Nephron (organoid): ENCODE data around the gene FGG.

Source experiments
- H3K27ac Mint-ChIP-seq, 3 experiments: 2 replicates each; pipeline ENCODE4 v1.8.0; 2020; ENCODE audit warnings: mixed read lengths in 3 of 3, mild to moderate bottlenecking in 2 of 3, moderate library complexity in 1 of 3
- H3K27me3 Mint-ChIP-seq: 2 replicates; pipeline ENCODE4 v1.8.0; 2021; ENCODE audit warnings: low read depth, mild to moderate bottlenecking, moderate library complexity, mixed read lengths
- H3K36me3 Mint-ChIP-seq: 2 replicates; pipeline ENCODE4 v1.8.0; 2020; ENCODE audit warnings: low read depth, mixed read lengths
- H3K4me1 Mint-ChIP-seq: 2 replicates; pipeline ENCODE4 v1.8.0; 2020; ENCODE audit warnings: mixed read lengths
- H3K4me3 Mint-ChIP-seq, 3 experiments: 2 replicates each; pipeline ENCODE4 v1.8.0; 2020; ENCODE audit warnings: mild to moderate bottlenecking in 3 of 3, mixed read lengths in 3 of 3, moderate library complexity in 2 of 3
- H3K9me3 Mint-ChIP-seq: 2 replicates; pipeline ENCODE4 v1.8.0; 2020; ENCODE audit warnings: mixed read lengths
- TF ChIP-seq, protein P1 (sequence below), 3 experiments: fragments of 200-600 bp; sonication (generic); IDR thresholded peaks; one replicate each; pipeline ENCODE4 v1.5.0; 2021; ENCODE audit warnings: antibody characterized with exemption in 3 of 3; ENCODE audit not compliant: unreplicated experiment in 3 of 3

FGG gene

DNA sequence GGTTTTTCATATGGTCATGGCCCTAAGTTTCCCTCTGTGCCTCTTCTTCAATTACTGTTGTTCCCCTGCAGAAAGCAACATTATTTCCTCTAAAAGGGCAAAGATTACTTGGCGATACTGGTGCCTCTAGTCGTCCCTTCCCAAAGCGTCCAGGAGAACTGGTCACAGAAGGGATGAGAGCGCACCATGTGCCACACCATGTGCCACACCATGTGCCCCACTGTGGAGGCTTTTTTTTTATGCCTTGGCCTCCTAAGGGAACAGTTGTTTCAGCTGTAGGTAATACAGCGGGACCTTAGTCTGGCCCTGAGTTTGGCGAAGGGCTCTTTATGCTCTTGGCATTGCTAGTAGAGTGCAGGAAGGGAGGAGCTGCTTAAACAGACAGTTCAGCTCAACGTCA lies 11.5 kb upstream of the FGG start:
- TF ChIP-seq, protein P1, sequence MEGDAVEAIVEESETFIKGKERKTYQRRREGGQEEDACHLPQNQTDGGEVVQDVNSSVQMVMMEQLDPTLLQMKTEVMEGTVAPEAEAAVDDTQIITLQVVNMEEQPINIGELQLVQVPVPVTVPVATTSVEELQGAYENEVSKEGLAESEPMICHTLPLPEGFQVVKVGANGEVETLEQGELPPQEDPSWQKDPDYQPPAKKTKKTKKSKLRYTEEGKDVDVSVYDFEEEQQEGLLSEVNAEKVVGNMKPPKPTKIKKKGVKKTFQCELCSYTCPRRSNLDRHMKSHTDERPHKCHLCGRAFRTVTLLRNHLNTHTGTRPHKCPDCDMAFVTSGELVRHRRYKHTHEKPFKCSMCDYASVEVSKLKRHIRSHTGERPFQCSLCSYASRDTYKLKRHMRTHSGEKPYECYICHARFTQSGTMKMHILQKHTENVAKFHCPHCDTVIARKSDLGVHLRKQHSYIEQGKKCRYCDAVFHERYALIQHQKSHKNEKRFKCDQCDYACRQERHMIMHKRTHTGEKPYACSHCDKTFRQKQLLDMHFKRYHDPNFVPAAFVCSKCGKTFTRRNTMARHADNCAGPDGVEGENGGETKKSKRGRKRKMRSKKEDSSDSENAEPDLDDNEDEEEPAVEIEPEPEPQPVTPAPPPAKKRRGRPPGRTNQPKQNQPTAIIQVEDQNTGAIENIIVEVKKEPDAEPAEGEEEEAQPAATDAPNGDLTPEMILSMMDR (IDR thresholded peaks at IDR 0.05; ENCODE audit: unreplicated experiment in 3 of 3): no peak
- Mint-ChIP-seq H3K27me3 (peaks cover 28% of the 10 kb centered on the region), H3K36me3 (no peaks in the 10 kb centered on the region), H3K27ac (no peak overlapping the region), H3K4me1 (no peaks in the 10 kb centered on the region), H3K9me3 (no peaks in the 10 kb centered on the region), H3K4me3 (no peak overlapping the region)

DNA sequence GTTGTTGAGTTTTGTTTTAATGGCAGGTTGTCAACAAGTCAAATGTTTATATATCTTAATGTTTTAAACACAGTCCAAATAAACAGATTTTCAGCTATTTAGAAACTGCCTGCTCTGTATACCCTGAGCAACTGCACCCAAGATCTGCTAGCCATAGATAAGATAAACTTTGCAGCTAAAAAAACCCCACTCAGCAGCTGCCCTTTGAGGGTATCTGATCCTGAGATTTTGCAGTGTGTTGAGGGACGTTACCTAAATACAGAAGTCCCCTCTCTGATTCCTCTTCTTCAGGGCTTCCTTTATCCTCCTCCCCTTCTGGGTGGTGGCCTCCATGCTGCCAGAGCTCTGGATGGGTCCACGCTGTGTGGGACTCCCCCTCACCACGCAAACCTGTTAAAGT lies 11.0 kb upstream of the FGG start:
- H3K4me3 Mint-ChIP-seq: no peak overlapping the region
- TF ChIP-seq, protein P1 (IDR thresholded peaks at IDR 0.05; ENCODE audit: unreplicated experiment in 3 of 3): no peak
- H3K27ac Mint-ChIP-seq: no peak overlapping the region
- H3K36me3 Mint-ChIP-seq: no peaks in the 10 kb centered on the region
- no peaks in the 10 kb centered on the region for H3K9me3 Mint-ChIP-seq
- H3K4me1 Mint-ChIP-seq: no peaks in the 10 kb centered on the region
- H3K27me3 Mint-ChIP-seq: peaks cover 28% of the 10 kb centered on the region

- TF ChIP-seq, protein P1 (IDR thresholded peaks at IDR 0.05; ENCODE audit: unreplicated experiment in 3 of 3): peak; percentile 62 to 65 (median 64)
- Mint-ChIP-seq H3K4me3 (peak overlapping the region in 1 of 3 experiments; percentile 37), H3K36me3 (no peaks in the 10 kb centered on the region), H3K27ac (peak overlapping the region in 1 of 3 experiments; percentile 60), H3K4me1 (no peaks in the 10 kb centered on the region), H3K9me3 (no peaks in the 10 kb centered on the region), H3K27me3 (peaks cover 28% of the 10 kb centered on the region)
Observed at GRCh38 chr4:154622598-154622997, 10.1 kb upstream of the FGG start.

DNA sequence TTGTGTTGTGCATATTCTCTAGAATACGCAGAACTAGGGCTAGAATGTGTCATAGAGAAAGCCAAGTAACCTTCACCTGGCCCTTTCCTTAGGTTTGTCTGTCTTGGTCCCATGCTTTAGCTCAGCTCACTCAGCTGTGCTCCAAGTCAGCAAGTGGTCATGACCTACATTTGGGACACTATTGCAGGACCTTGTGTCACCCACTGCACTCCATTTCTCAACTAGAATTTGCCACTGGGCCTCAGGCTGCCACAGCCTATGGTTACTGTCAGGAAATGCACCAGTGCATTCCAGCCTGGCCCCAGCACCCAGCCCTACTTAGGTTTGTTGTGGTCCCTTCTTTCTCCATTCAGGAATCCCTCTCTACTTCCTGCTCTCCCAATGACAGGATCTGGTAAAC lies 7.7 kb upstream of the FGG start:
- H3K9me3 Mint-ChIP-seq: no peaks in the 10 kb centered on the region
- H3K4me1 Mint-ChIP-seq: no peaks in the 10 kb centered on the region
- no peak overlapping the region for H3K27ac Mint-ChIP-seq
- TF ChIP-seq, protein P1 (IDR thresholded peaks at IDR 0.05; ENCODE audit: unreplicated experiment in 3 of 3): no peak
- H3K36me3 Mint-ChIP-seq: no peaks in the 10 kb centered on the region
- H3K4me3 Mint-ChIP-seq: no peak overlapping the region
- peaks cover 17% of the 10 kb centered on the region for H3K27me3 Mint-ChIP-seq

DNA sequence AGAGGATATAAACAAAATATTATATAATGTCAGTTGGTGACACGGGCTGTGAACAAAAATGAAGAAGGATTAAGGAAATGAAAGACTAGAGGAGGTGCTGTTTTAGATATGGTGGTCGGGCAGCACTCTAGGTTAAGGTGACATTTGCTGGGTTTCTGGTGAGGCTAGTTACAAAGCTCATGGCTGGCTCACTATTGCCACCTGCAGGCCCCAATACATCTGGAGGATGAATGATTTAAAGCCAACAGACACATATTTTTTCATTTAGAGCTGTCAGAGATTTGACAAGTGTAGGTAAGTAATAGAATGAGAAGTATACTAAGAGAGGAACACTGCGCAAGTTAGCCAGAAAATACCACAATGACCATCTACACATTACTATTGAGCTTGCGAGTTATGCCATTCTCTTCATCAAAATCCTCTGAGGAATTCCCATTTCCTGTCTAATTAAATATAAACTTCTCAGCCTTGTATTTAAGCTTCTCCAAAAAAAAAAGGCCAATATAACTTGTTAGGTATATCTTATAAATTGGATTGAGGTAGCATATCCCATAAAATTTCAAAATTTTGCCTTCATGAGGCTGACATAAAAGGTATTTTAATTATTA lies 6.4 kb upstream of the FGG start:
- H3K4me1 Mint-ChIP-seq: no peaks in the 10 kb centered on the region
- H3K9me3 Mint-ChIP-seq: no peaks in the 10 kb centered on the region
- peaks cover 17% of the 10 kb centered on the region for H3K27me3 Mint-ChIP-seq
- TF ChIP-seq, protein P1 (IDR thresholded peaks at IDR 0.05; ENCODE audit: unreplicated experiment in 3 of 3): peak; percentile 67 to 78 (median 74)
- no peaks in the 10 kb centered on the region for H3K36me3 Mint-ChIP-seq
- H3K27ac Mint-ChIP-seq: peak overlapping the region in 1 of 3 experiments; percentile 39
- no peak overlapping the region for H3K4me3 Mint-ChIP-seq

DNA sequence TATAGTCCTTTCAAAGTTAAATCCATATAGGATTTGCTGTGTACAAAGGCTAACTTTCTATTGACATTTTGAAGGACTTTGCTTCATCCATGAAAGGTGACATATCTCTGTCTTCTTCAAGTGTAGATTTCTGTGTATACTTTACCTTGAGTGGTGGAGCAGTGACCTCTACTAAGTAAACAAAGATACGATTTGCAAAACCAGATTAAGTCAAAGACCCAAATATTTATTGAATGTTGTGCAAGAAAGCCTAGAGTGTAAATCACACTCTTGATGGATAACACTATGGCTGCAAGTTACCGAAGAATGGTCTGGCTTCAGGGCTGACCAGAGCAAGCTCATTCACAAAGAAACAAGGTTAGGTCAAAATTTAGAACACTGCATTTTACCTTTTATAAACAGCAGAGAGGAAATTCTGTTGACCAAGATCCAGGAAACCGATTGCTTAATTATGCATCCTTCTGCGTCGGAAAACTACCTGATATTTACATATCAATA lies 5.4 kb upstream of the FGG start:
- Mint-ChIP-seq H3K4me3 (no peak overlapping the region), H3K9me3 (no peaks in the 10 kb centered on the region), H3K4me1 (no peaks in the 10 kb centered on the region), H3K27ac (no peak overlapping the region), H3K36me3 (no peaks in the 10 kb centered on the region), H3K27me3 (peaks cover 16% of the 10 kb centered on the region)
- TF ChIP-seq, protein P1 (IDR thresholded peaks at IDR 0.05; ENCODE audit: unreplicated experiment in 3 of 3): no peak
